Heart left ventricle (tissue), 13 donors: ENCODE results near the gene ADD2.

ENCODE experiments used
- POLR2A ChIP-seq, 2 donors: fragments of 450-650 bp; IDR thresholded peaks; one replicate each; pipeline ENCODE4 v1.6.1; 2017; ENCODE audit warnings: antibody characterized with exemption in 2 of 2, mild to moderate bottlenecking in 2 of 2, moderate library complexity in 2 of 2
- TF ChIP-seq, protein P1 (sequence below), 12 donors: fragments of 200-600 bp; sonication (generic) in 4 of 12; IDR thresholded peaks; one replicate each; pipeline versions ENCODE4 v1.5.0 to v1.8.0; 2018 to 2022; ENCODE audit warnings: antibody characterized with exemption in 12 of 12, mild to moderate bottlenecking in 5 of 12
- donor health status: ischemic (EF 13 %, LVEDD 7.1; RV severe dilation, severe dysfunction).
- donor health status: DM: no; HTN: yes; CAD: no.
- donor health status: DM: no; HTN: no; CAD: no.
- donor health status: ischemic (EF 25% LVEDD 6.9; RV normal size, moderate dysfunction).
- donor health status: ischemic (EF 25% LVEDD 5.7; RV mildly dilated, moderate dysfunction).
- donor health status: ischemic (EF 35%, LVEDD 5.7; RV mildly dilated, moderate dysfunction).
- donor health status: nonischemic (EF 11% LVEDD 7.7; RV severe dilation, severe dysfunction).
- donor health status: DM: yes; HTN: yes; CAD: no.
- donor health status: PGD.
- donor health status: ischemic (EF 29% LVEDD 5.4; RV normal size, mild dysfunction).
- donor health status: nonischemic (EF 23%, LVEDD 6.1; RV moderate dilation, normal function).

GRCh38 chr2:70678576-70679143, 89.3 kb downstream of the ADD2 start:
- TF ChIP-seq, protein P1, sequence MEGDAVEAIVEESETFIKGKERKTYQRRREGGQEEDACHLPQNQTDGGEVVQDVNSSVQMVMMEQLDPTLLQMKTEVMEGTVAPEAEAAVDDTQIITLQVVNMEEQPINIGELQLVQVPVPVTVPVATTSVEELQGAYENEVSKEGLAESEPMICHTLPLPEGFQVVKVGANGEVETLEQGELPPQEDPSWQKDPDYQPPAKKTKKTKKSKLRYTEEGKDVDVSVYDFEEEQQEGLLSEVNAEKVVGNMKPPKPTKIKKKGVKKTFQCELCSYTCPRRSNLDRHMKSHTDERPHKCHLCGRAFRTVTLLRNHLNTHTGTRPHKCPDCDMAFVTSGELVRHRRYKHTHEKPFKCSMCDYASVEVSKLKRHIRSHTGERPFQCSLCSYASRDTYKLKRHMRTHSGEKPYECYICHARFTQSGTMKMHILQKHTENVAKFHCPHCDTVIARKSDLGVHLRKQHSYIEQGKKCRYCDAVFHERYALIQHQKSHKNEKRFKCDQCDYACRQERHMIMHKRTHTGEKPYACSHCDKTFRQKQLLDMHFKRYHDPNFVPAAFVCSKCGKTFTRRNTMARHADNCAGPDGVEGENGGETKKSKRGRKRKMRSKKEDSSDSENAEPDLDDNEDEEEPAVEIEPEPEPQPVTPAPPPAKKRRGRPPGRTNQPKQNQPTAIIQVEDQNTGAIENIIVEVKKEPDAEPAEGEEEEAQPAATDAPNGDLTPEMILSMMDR (IDR thresholded peaks at IDR 0.05) = no peak
- no peak for TF ChIP-seq POLR2A (IDR thresholded peaks at IDR 0.05)
